HEK293T (cell line): ENCODE data around the gene LRRC71.

ENCODE experiments used
- ARNT ChIP-seq: fragments of 450-650 bp; IDR thresholded peaks from 2 replicates; pipeline ENCODE4 v1.6.1; 2017; ENCODE audit warnings: mild to moderate bottlenecking
- FOXK2 ChIP-seq: fragments of 450-650 bp; IDR thresholded peaks from 2 replicates; pipeline ENCODE4 v1.6.1; 2016; ENCODE audit warnings: mild to moderate bottlenecking
- HDGF ChIP-seq: fragments of 450-650 bp; IDR thresholded peaks from 2 replicates; pipeline ENCODE4 v1.6.1; 2017; ENCODE audit warnings: antibody characterized with exemption, borderline replicate concordance
- SP1 ChIP-seq: fragments of 450-650 bp; IDR thresholded peaks from 2 replicates; pipeline ENCODE4 v1.6.1; 2017
- TARDBP ChIP-seq: fragments of 450-650 bp; IDR thresholded peaks from 2 replicates; pipeline ENCODE4 v1.6.1; 2016
- ZNF384 ChIP-seq: fragments of 450-650 bp; IDR thresholded peaks from 2 replicates; pipeline ENCODE4 v1.6.1; 2016
- TF ChIP-seq, protein P1 (sequence below): fragments of 450-650 bp; IDR thresholded peaks from 2 replicates; pipeline ENCODE4 v1.6.1; 2016

DNA sequence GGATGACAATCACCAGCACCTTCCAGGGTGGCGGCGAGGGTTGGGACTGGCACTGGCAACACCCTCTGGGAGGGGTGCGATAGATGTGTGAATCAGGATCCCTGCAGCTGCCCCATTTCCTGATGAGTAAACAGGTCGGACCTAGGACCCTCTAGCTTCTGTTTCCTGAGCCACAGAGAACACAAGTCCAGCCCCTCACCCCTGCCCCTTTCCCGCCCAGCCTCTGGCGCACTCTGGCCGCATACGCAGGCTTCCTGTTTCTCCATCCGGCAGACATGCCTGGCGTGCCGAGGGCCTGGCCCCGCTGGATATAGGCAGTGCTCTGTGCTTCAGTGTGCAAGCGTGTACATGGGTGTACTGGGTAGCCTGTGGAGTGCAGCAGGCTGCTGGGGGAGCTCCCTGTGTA, 22.3 kb upstream of the LRRC71 start:
- TF ChIP-seq TARDBP = no peak
- TF ChIP-seq, protein P1, sequence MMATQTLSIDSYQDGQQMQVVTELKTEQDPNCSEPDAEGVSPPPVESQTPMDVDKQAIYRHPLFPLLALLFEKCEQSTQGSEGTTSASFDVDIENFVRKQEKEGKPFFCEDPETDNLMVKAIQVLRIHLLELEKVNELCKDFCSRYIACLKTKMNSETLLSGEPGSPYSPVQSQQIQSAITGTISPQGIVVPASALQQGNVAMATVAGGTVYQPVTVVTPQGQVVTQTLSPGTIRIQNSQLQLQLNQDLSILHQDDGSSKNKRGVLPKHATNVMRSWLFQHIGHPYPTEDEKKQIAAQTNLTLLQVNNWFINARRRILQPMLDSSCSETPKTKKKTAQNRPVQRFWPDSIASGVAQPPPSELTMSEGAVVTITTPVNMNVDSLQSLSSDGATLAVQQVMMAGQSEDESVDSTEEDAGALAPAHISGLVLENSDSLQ = no peak
- TF ChIP-seq FOXK2 = no peak
- no peak for TF ChIP-seq HDGF
- TF ChIP-seq SP1 = no peak
- TF ChIP-seq ARNT = no peak
- TF ChIP-seq ZNF384 = no peak
